Activated CD4-positive, alpha-beta T cell treated with anti-CD3 and anti-CD28 coated beads for 36 hours (primary cell): Measurements from ENCODE around the gene DMKN. TPM values are rescaled to one million over a fixed set of nuclear protein-coding genes. Genes with fewer than 3 reads are reported as not detected.
A peak's percentile ranks its signal among the peaks of the same experiment; 100 is the strongest.

Source experiments
- ATAC-seq: fragments of 200-7000 bp; cut with Tn5 transposase; one replicate; pipeline ENCODE4 v1.10.0; 2021; ENCODE audit warnings: mild to moderate bottlenecking, moderate library complexity
- CTCF ChIA-PET: fragments of 350-600 bp; sonication (Branson Sonifier 250); formaldehyde crosslinking; loops from one replicate; lab custom pipeline; 2021; ENCODE audit warnings: antibody characterized with exemption; lab: Charles Lee
- POLR2A ChIA-PET: fragments of 350-600 bp; sonication (Branson Sonifier 250); formaldehyde crosslinking; loops from one replicate; lab custom pipeline; 2021; ENCODE audit warnings: antibody characterized with exemption, inconsistent platforms; lab: Charles Lee
- DNase-seq: peaks from one replicate; pipeline ENCODE4 v3.0.0-alpha.2; 2020
- H3K27ac Mint-ChIP-seq: one replicate; pipeline ENCODE4 v1.8.0; 2021; ENCODE audit warnings: mixed read lengths
- H3K27me3 Mint-ChIP-seq: one replicate; pipeline ENCODE4 v1.8.0; 2021; ENCODE audit warnings: mixed read lengths
- H3K36me3 Mint-ChIP-seq: one replicate; pipeline ENCODE4 v1.8.0; 2021; ENCODE audit warnings: low read depth, mixed read lengths
- H3K4me1 Mint-ChIP-seq: one replicate; pipeline ENCODE4 v1.8.0; 2021; ENCODE audit warnings: mixed read lengths
- H3K4me3 Mint-ChIP-seq: one replicate; pipeline ENCODE4 v1.8.0; 2021; ENCODE audit warnings: mild to moderate bottlenecking, moderate library complexity, mixed read lengths
- H3K9me3 Mint-ChIP-seq: one replicate; pipeline ENCODE4 v1.8.0; 2021; ENCODE audit warnings: low read depth, mixed read lengths
- intact Hi-C, 2 experiments: fragments of 100-400 bp; cut with DNase I in 1 of 2; cut with micrococcal nuclease in 1 of 2; formaldehyde crosslinking; loops; one replicate each; pipeline versions ENCODE4 v1.14.2 to v1.15.1; 2022 to 2024; cut with DNase I, micrococcal nuclease
- total RNA-seq, 2 experiments: library from RNA; stranded (reverse); gene quantifications; one replicate each; pipeline ENCODE4 v1.2.3, GENCODE V29; 2021

DMKN gene
- total RNA-seq, result 1 to 10 TPM; 1.1 to 1.3 TPM

DNA sequence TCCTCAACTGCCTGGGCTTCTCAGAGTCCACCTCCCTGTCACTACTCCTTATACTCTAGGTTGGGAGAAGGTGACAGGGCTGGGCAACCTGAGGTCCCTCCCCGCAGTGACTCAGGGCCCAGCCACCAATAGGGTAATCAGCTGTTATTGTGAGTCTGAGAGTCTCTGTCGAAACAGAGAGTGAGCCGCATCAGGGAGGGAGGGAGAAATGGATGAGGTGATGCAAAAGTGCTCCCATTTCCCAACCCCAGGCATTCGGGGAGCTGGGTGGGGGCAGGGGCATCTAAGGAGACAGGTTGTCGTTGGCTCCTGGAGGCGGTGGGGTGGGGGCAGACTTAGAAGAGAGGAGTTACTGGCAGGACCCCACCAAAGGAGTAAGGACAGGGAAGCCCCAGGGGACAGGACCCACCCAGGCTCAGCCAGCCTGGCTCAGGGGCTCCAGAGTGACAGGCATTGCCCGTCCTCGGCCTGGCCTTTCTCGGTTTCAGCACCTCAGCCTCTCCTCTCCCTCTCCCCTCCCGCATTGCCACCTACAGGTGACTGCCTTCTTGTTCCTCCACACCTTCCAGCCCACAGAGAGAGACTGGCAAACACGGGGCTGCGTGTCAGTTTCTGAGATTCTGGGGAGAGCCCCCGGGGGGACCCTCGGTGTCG is at the start of gene DMKN:
Gene DMKN (minus strand): TSS at position 22 of the 654 bp plus-strand sequence. CDS start 174 bp downstream, outside the sequence.
- Mint-ChIP-seq H3K36me3 (no peaks in the 10 kb centered on the region), H3K4me1 (peaks cover 15% of the 10 kb centered on the region), H3K27me3 (peaks cover 21% of the 10 kb centered on the region), H3K9me3 (no peaks in the 10 kb centered on the region), H3K27ac (no peak within 1 kb of the TSS), H3K4me3 (no peak within 1 kb of the TSS)
- DNase-seq, result no peak
- intact Hi-C loops, result no loop called here
- POLR2A ChIA-PET, result no interaction called here
- ATAC-seq, result no peak
- CTCF ChIA-PET, result interaction anchor here (0.6 kb wide), 1 partner anchor 19 kb away, joined by 3 read pairs; no protein-coding TSS in a partner anchor

DNA sequence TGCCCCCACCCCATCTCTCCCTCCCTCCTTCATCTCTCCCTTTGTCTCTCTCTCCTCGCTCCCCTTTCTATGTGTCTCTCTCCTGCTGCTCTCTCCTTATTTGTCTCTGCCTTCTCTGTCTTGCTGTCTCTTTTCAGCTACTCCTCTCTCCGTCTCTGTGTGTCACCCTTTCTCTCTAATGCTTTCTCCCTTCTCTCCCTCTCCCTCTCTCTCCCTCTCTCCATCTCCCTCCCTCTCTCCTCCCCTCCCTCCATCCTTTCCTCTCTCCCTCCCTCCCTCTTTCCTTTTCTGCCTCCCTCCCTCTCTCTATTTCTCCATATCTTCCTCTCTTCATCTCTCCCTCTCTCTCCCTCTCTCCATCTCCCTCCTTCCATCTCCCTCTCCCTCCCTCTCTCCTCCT is 49.3 kb upstream of the DMKN start:
- CTCF ChIA-PET, result interaction anchor here (0.5 to 1.2 kb wide), 2 partner anchors 19 to 27 kb away, joined by 3 read pairs; no protein-coding TSS in a partner anchor
- no peak overlapping the region for H3K4me3 Mint-ChIP-seq
- H3K27me3 Mint-ChIP-seq, result peaks cover 48% of the 10 kb centered on the region
- no peaks in the 10 kb centered on the region for H3K36me3 Mint-ChIP-seq
- H3K9me3 Mint-ChIP-seq, result no peaks in the 10 kb centered on the region
- no peak for DNase-seq
- intact Hi-C loops, result no loop called here
- no peak for ATAC-seq
- no peak overlapping the region for H3K27ac Mint-ChIP-seq
- POLR2A ChIA-PET, result no interaction called here
- peaks cover 5% of the 10 kb centered on the region for H3K4me1 Mint-ChIP-seq

DNA sequence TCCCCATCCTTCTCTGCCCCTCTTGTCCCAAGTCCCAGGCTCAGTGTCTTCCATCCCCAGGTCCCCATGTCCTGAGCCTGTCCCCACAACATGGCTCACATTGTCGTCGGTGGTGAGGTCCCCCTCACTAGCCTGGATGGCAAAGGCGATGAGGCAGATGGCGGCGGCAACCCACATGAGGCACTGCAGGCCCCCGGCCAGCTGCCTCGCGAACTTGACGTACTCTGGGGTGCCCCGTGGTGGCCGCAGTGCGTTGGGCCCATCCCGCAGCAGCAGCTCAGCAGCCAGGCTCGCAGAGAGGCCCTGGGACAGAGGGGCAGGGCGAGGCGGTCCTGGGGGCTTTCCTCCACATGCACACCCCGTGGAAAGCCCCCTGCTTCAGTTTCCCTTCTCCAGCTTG is 48.9 kb upstream of the DMKN start:
- H3K9me3 Mint-ChIP-seq, result no peaks in the 10 kb centered on the region
- H3K4me1 Mint-ChIP-seq, result peaks cover 5% of the 10 kb centered on the region
- peaks cover 49% of the 10 kb centered on the region for H3K27me3 Mint-ChIP-seq
- no peaks in the 10 kb centered on the region for H3K36me3 Mint-ChIP-seq
- CTCF ChIA-PET, result interaction anchor here (1.2 kb wide), 1 partner anchor 20 kb away, joined by 3 read pairs; no protein-coding TSS in a partner anchor
- intact Hi-C loops, result no loop called here
- no peak for DNase-seq
- no peak overlapping the region for H3K27ac Mint-ChIP-seq
- POLR2A ChIA-PET, result no interaction called here
- no peak overlapping the region for H3K4me3 Mint-ChIP-seq
- ATAC-seq, result no peak

GRCh38 chr19:35561436-35561835 is 48.0 kb upstream of the DMKN start:
- ChIA-PET CTCF (interaction anchor here (0.6 kb wide), 1 partner anchor 40 kb away, joined by 4 read pairs; no protein-coding TSS in a partner anchor), POLR2A (no interaction called here)
- intact Hi-C loops, result no loop called here
- ATAC-seq (no peak), DNase-seq (no peak)
- Mint-ChIP-seq H3K9me3 (no peaks in the 10 kb centered on the region), H3K4me3 (no peak overlapping the region), H3K36me3 (no peaks in the 10 kb centered on the region), H3K4me1 (peaks cover 8% of the 10 kb centered on the region), H3K27ac (no peak overlapping the region), H3K27me3 (peaks cover 48% of the 10 kb centered on the region)

- Mint-ChIP-seq H3K36me3 (no peaks in the 10 kb centered on the region), H3K4me3 (no peak overlapping the region), H3K27ac (no peak overlapping the region), H3K4me1 (peaks cover 8% of the 10 kb centered on the region), H3K27me3 (peaks cover 48% of the 10 kb centered on the region), H3K9me3 (no peaks in the 10 kb centered on the region)
- no peak for ATAC-seq
- CTCF ChIA-PET, result interaction anchor here (0.6 to 0.7 kb wide), 3 partner anchors 41 to 91 kb away, joined by 3 to 4 read pairs (median 4); no protein-coding TSS in a partner anchor
- POLR2A ChIA-PET, result no interaction called here
- no peak for DNase-seq
- intact Hi-C loops, result no loop called here
These were observed 47.2 kb upstream of the DMKN start for GRCh38 chr19:35560677-35561076.

DNA sequence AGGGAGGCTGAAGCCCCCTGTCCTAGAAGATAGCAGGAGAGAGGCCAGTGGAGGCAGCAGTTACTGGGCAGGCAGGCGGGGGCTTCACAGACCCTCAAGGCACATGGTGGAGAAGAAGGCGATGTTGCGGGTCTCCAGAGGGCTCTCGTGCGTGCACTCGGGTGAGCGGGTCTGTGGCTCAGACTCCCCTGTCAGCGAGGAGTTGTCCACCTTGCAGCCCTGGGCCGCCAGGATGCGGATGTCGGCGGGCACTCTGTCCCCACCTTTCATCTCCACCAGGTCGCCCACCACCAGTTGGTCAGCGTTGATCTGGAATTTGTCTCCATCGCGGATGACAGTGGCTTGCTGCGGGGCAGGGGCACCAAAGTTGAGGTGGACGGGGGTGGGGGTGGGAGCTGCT is 46.8 kb upstream of the DMKN start:
- no peak overlapping the region for H3K4me3 Mint-ChIP-seq
- peaks cover 45% of the 10 kb centered on the region for H3K27me3 Mint-ChIP-seq
- ChIA-PET POLR2A (no interaction called here), CTCF (interaction anchor here (0.7 to 3.0 kb wide), 2 partner anchors 11 to 91 kb away, joined by 3 to 18 read pairs; no protein-coding TSS in a partner anchor)
- H3K27ac Mint-ChIP-seq, result no peak overlapping the region
- no peaks in the 10 kb centered on the region for H3K9me3 Mint-ChIP-seq
- peaks cover 8% of the 10 kb centered on the region for H3K4me1 Mint-ChIP-seq
- no peak for DNase-seq
- ATAC-seq, result no peak
- no peaks in the 10 kb centered on the region for H3K36me3 Mint-ChIP-seq
- intact Hi-C loops, result no loop called here

- H3K4me3 Mint-ChIP-seq, result no peak overlapping the region
- H3K9me3 Mint-ChIP-seq, result no peaks in the 10 kb centered on the region
- no peak overlapping the region for H3K27ac Mint-ChIP-seq
- ATAC-seq (no peak), DNase-seq (no peak)
- peaks cover 8% of the 10 kb centered on the region for H3K4me1 Mint-ChIP-seq
- peaks cover 44% of the 10 kb centered on the region for H3K27me3 Mint-ChIP-seq
- H3K36me3 Mint-ChIP-seq, result no peaks in the 10 kb centered on the region
- intact Hi-C loops, result no loop called here
- ChIA-PET CTCF (interaction anchor here (3.0 kb wide), 1 partner anchor 11 kb away, joined by 18 read pairs; no protein-coding TSS in a partner anchor), POLR2A (no interaction called here)
These were observed 46.3 kb upstream of the DMKN start for GRCh38 chr19:35559781-35560180.

GRCh38 chr19:35559281-35559659 is 45.8 kb upstream of the DMKN start:
- no peak for ATAC-seq
- Mint-ChIP-seq H3K36me3 (no peaks in the 10 kb centered on the region), H3K4me1 (peaks cover 8% of the 10 kb centered on the region), H3K9me3 (no peaks in the 10 kb centered on the region), H3K4me3 (no peak overlapping the region), H3K27ac (no peak overlapping the region), H3K27me3 (peaks cover 44% of the 10 kb centered on the region)
- CTCF ChIA-PET, result interaction anchor here (3.0 kb wide), 1 partner anchor 10 kb away, joined by 18 read pairs; no protein-coding TSS in a partner anchor
- intact Hi-C loops, result no loop called here
- POLR2A ChIA-PET, result no interaction called here
- DNase-seq, result no peak

DNA sequence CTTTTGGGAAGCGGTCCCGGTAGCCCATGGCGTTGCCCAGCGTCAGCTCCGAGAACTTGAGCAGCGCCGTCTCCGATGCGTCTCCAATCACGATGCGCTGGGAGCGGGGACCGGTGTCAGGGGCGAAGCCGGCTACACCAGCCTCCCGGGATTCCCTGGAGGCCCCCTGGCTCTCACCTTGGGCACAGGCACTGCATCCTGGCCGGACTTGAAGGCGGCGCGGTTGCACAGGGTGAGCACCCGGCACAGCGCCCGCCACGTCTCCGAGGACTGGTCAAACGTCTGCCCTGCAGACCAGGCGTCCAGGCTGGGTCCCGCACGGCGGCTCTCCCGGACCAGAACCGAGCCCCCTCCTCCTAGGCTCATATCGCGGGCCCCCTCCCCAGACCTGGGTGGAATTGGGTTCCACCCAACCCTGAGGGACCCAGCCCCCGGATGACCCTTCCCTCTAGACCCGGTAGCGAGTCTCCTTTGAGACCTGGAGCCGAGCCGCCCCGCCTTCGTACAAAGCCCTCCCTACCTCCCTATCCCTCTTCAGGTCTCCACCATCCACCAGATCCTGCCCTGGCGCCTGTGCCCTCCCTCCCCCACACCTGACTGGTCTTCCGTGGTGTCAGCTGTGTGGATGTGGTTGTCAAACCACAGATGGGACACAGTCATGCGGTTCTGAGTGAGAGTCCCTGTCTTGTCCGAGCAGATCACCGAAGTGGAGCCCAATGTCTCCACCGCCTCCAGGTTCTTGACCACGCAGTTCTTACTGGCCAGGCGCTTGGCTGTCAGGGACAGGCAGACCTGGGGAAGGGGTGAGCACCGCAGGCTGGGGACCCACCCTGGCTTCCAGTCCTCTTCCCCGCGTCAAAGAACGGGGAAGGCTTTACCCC is 45.2 kb upstream of the DMKN start:
- ChIA-PET CTCF (interaction anchor here (0.8 to 3.0 kb wide), 2 partner anchors 10 to 48 kb away, joined by 3 to 18 read pairs; no protein-coding TSS in a partner anchor), POLR2A (interaction anchor here (0.7 kb wide), 1 partner anchor 39 kb away, joined by 3 read pairs; no protein-coding TSS in a partner anchor)
- H3K4me3 Mint-ChIP-seq, result no peak overlapping the region
- DNase-seq (no peak), ATAC-seq (no peak)
- peaks cover 8% of the 10 kb centered on the region for H3K4me1 Mint-ChIP-seq
- H3K27ac Mint-ChIP-seq, result no peak overlapping the region
- intact Hi-C loops, result no loop called here
- H3K36me3 Mint-ChIP-seq, result no peaks in the 10 kb centered on the region
- H3K27me3 Mint-ChIP-seq, result peaks cover 44% of the 10 kb centered on the region
- no peaks in the 10 kb centered on the region for H3K9me3 Mint-ChIP-seq

GRCh38 chr19:35557539-35558399 is 44.3 kb upstream of the DMKN start:
- Mint-ChIP-seq H3K27ac (no peak overlapping the region), H3K4me3 (peak overlapping the region; percentile 63), H3K27me3 (peaks cover 38% of the 10 kb centered on the region), H3K4me1 (peaks cover 8% of the 10 kb centered on the region), H3K9me3 (no peaks in the 10 kb centered on the region), H3K36me3 (no peaks in the 10 kb centered on the region)
- intact Hi-C loops, result no loop called here
- ATAC-seq (peak; percentile 78), DNase-seq (peak; percentile 75)
- POLR2A ChIA-PET, result interaction anchor here (0.7 kb wide), 1 partner anchor 40 kb away, joined by 3 read pairs; no protein-coding TSS in a partner anchor
- CTCF ChIA-PET, result interaction anchor here (0.6 to 3.0 kb wide), 5 partner anchors 9 to 373 kb away, joined by 3 to 18 read pairs (median 3); no protein-coding TSS in a partner anchor
